SU-DHL-6 (cell line): ENCODE measurements around the gene WIZ.

ENCODE experiments used
- CTCF ChIP-seq: fragments of 200-600 bp; sonication (generic); IDR thresholded peaks from one replicate; pipeline ENCODE4 v1.5.1; 2017; ENCODE audit warnings: antibody characterized with exemption, mild to moderate bottlenecking, low read length, moderate library complexity; ENCODE audit not compliant: insufficient read depth, poor library complexity, severe bottlenecking
- EZH2phosphoT487 ChIP-seq: fragments of 200-600 bp; sonication (generic), shearing (Covaris generic); conservative IDR thresholded peaks from 2 replicates; pipeline ENCODE4 v1.6.1; 2018; ENCODE audit warnings: mild to moderate bottlenecking, antibody characterized with exemption, low read length, moderate library complexity, mixed read lengths

GRCh38 chr19:15456871-15457700 lies 7.3 kb upstream of the WIZ start:
- no peak for TF ChIP-seq CTCF
- no peak for TF ChIP-seq EZH2phosphoT487
